ENCODE results near the gene TTLL5.

- no peak for TF ChIP-seq EP300 (IDR thresholded peaks at IDR 0.05; ENCODE audit: borderline replicate concordance)
- TF ChIP-seq, protein P1, sequence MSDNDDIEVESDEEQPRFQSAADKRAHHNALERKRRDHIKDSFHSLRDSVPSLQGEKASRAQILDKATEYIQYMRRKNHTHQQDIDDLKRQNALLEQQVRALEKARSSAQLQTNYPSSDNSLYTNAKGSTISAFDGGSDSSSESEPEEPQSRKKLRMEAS (IDR thresholded peaks at IDR 0.05): no peak
- TF ChIP-seq NFIC (IDR thresholded peaks at IDR 0.05): no peak
- no peak for TF ChIP-seq TAF1 (IDR thresholded peaks at IDR 0.05; ENCODE audit: low read depth)
- no peak for TF ChIP-seq CREB1 (IDR thresholded peaks at IDR 0.05; ENCODE audit: low read depth)
Measured at GRCh38 chr14:75619548-75619947, 41.5 kb upstream of the TTLL5 start.
